ENCODE measurements around the gene PPP1R3E. TPM values are rescaled to one million over a fixed set of nuclear protein-coding genes. Genes with fewer than 3 reads are reported as not detected.
A peak's percentile ranks its signal among the peaks of the same experiment; 100 is the strongest.

Gene PPP1R3E
- total and polyA plus RNA-seq, 2 of the 13 experiments (the other 11 are each of a cell fraction or from before 2014, with no cell fraction given), result 16.5 to 26.5 TPM

GRCh38 chr14:23321572-23322547 is 19.2 kb upstream of the PPP1R3E start (continued):
- TF ChIP-seq TOE1 (CRISPR knock-in tag; IDR thresholded peaks at IDR 0.05) (no peak), NFE2L1 (CRISPR knock-in tag; IDR thresholded peaks at IDR 0.05; ENCODE audit: borderline replicate concordance) (peak; percentile 85), MIXL1 (CRISPR knock-in tag; IDR thresholded peaks at IDR 0.05) (no peak; the same call in 1 of the 2 replicates), POGK (CRISPR knock-in tag; conservative IDR thresholded peaks at IDR 0.05) (no peak), SP1 (IDR thresholded peaks at IDR 0.05) (no peak), SP1 (CRISPR knock-in tag; IDR thresholded peaks at IDR 0.05) (peak; percentile 15; the same call in 1 of the 2 replicates), KDM6A (CRISPR knock-in tag; IDR thresholded peaks at IDR 0.05; ENCODE audit: low read depth) (no peak), NCOA1 (CRISPR knock-in tag; IDR thresholded peaks at IDR 0.05) (peak; percentile 78; the same call in 1 of the 2 replicates), ZNF274 (CRISPR knock-in tag; IDR thresholded peaks at IDR 0.05) (no peak; the same call in 1 of the 2 replicates), ZNF18 (CRISPR knock-in tag; IDR thresholded peaks at IDR 0.05; ENCODE audit: insufficient replicate concordance) (peak; percentile 84), STAT6 (CRISPR knock-in tag; IDR thresholded peaks at IDR 0.05; ENCODE audit: borderline replicate concordance) (no peak), PHF5A (CRISPR knock-in tag; IDR thresholded peaks at IDR 0.05; ENCODE audit: low read depth, unreplicated experiment) (peak; percentile 20), ZNF703 (CRISPR knock-in tag; IDR thresholded peaks at IDR 0.05; ENCODE audit: borderline replicate concordance) (no peak)
- TF ChIP-seq, protein P1, sequence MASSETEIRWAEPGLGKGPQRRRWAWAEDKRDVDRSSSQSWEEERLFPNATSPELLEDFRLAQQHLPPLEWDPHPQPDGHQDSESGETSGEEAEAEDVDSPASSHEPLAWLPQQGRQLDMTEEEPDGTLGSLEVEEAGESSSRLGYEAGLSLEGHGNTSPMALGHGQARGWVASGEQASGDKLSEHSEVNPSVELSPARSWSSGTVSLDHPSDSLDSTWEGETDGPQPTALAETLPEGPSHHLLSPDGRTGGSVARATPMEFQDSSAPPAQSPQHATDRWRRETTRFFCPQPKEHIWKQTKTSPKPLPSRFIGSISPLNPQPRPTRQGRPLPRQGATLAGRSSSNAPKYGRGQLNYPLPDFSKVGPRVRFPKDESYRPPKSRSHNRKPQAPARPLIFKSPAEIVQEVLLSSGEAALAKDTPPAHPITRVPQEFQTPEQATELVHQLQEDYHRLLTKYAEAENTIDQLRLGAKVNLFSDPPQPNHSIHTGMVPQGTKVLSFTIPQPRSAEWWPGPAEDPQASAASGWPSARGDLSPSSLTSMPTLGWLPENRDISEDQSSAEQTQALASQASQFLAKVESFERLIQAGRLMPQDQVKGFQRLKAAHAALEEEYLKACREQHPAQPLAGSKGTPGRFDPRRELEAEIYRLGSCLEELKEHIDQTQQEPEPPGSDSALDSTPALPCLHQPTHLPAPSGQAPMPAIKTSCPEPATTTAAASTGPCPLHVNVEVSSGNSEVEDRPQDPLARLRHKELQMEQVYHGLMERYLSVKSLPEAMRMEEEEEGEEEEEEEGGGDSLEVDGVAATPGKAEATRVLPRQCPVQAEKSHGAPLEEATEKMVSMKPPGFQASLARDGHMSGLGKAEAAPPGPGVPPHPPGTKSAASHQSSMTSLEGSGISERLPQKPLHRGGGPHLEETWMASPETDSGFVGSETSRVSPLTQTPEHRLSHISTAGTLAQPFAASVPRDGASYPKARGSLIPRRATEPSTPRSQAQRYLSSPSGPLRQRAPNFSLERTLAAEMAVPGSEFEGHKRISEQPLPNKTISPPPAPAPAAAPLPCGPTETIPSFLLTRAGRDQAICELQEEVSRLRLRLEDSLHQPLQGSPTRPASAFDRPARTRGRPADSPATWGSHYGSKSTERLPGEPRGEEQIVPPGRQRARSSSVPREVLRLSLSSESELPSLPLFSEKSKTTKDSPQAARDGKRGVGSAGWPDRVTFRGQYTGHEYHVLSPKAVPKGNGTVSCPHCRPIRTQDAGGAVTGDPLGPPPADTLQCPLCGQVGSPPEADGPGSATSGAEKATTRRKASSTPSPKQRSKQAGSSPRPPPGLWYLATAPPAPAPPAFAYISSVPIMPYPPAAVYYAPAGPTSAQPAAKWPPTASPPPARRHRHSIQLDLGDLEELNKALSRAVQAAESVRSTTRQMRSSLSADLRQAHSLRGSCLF (CRISPR knock-in tag; IDR thresholded peaks at IDR 0.05; ENCODE audit: borderline replicate concordance), result peak; percentile 12; the same call in 1 of the 2 replicates
